HCT116 (cell line): ENCODE data around the gene CCSER1. TPM values are rescaled to one million over a fixed set of nuclear protein-coding genes. Genes with fewer than 3 reads are reported as not detected.
A peak's percentile ranks its signal among the peaks of the same experiment; 100 is the strongest.

Experiments
- ATAC-seq: fragments of 200-7000 bp; cut with Tn5 transposase; 2 replicates; pipeline ENCODE4 v1.9.1; 2020; ENCODE audit warnings: mild to moderate bottlenecking, moderate library complexity
- BruUV-seq: library from RNA; stranded (reverse); fragments of 400-500 nt; replicated peaks from 2 replicates; lab custom pipeline; 2021; lab: Mats Ljungman, UMichigan
- CTCF ChIA-PET: fragments of 300-600 bp; sonication (Branson Sonifier 250); formaldehyde crosslinking; loops from one replicate; lab custom pipeline; 2021; ENCODE audit warnings: antibody characterized with exemption; lab: Charles Lee
- POLR2A ChIA-PET: fragments of 300-600, 350-600 bp; sonication (Branson Sonifier 250); formaldehyde crosslinking; loops from one replicate; lab custom pipeline; 2021; ENCODE audit warnings: antibody characterized with exemption; lab: Charles Lee
- RAD21 ChIA-PET, 2 experiments: fragments of 300-600 bp; sonication (Branson Sonifier 250); formaldehyde crosslinking; loops; one replicate each; lab custom pipeline; 2023; ENCODE audit warnings: low total read pairs in 2 of 2; ENCODE audit not compliant: uncharacterized antibody in 2 of 2, unreplicated experiment in 2 of 2, low non-redundant PET in 1 of 2; lab: Charles Lee
- DNase-seq: peaks from one replicate; pipeline ENCODE4 v3.0.0-alpha.2; 2010; ENCODE audit warnings: low read depth, low spot score
- H2AFZ ChIP-seq: fragments of 200-600 bp; shearing (Covaris generic), sonication (generic); 2 replicates; pipeline ENCODE4 v1.6.1; 2017; ENCODE audit warnings: low read depth, mixed run types, mixed read lengths, antibody characterized with exemption, low read length; ENCODE audit not compliant: poor library complexity, severe bottlenecking
- H3K27ac ChIP-seq: 2 replicates; pipeline ENCODE4 v1.5.1; 2012; ENCODE audit warnings: low read depth, low read length
- H3K27me3 ChIP-seq: fragments of 200-600 bp; sonication (generic); 2 replicates; pipeline ENCODE4 v1.6.1; 2016; ENCODE audit warnings: mixed run types, low read length, mixed read lengths; ENCODE audit not compliant: insufficient read depth
- H3K36me3 ChIP-seq, 2 experiments: fragments of 200-500 bp in 1 of 2; fragments of 200-600 bp in 1 of 2; sonication (Bioruptor generic) in 1 of 2; sonication (generic) in 1 of 2; 2 replicates each; pipeline versions ENCODE4 v1.5.1 to v1.6.1; 2014 to 2016; ENCODE audit warnings: low read length in 2 of 2, inconsistent platforms in 1 of 2, mixed read lengths in 1 of 2, mixed run types in 1 of 2; ENCODE audit not compliant: insufficient read depth in 2 of 2, control insufficient read depth in 1 of 2
- H3K4me1 ChIP-seq, 2 experiments: fragments of 200-600 bp in 1 of 2; sonication (generic) in 1 of 2; 2 replicates each; pipeline versions ENCODE4 v1.5.1 to v1.6.1; 2012 to 2017; ENCODE audit warnings: low read length in 2 of 2, inconsistent platforms in 1 of 2, mild to moderate bottlenecking in 1 of 2, mixed read lengths in 1 of 2, mixed run types in 1 of 2, moderate library complexity in 1 of 2; ENCODE audit not compliant: insufficient read depth in 2 of 2, control insufficient read depth in 1 of 2
- H3K4me2 ChIP-seq: fragments of 200-600 bp; sonication (generic); 2 replicates; pipeline ENCODE4 v1.6.1; 2017; ENCODE audit warnings: mixed run types, low read length, mixed read lengths
- H3K4me3 ChIP-seq, 2 experiments: fragments of 200-600 bp in 1 of 2; sonication (generic) in 1 of 2; replicated peaks in 1 of 2; 2 replicates each; pipeline ENCODE4 v1.5.1; 2011 to 2016; ENCODE audit warnings: low read length in 2 of 2, control low read depth in 1 of 2, low read depth in 1 of 2, mild to moderate bottlenecking in 1 of 2, mixed read lengths in 1 of 2, mixed run types in 1 of 2
- H3K79me2 ChIP-seq: fragments of 200-600 bp; sonication (generic); 2 replicates; pipeline ENCODE4 v1.6.1; 2017; ENCODE audit warnings: mild to moderate bottlenecking, mixed run types, low read length, moderate library complexity, mixed read lengths; ENCODE audit not compliant: insufficient read depth
- H3K9ac ChIP-seq: fragments of 200-600 bp; sonication (generic); 2 replicates; pipeline ENCODE4 v1.6.1; 2016; ENCODE audit warnings: low read length, mixed read lengths
- H3K9me2 ChIP-seq: fragments of 200-600 bp; sonication (generic), shearing (Covaris generic); 2 replicates; pipeline ENCODE4 v1.6.1; 2017; ENCODE audit warnings: mixed run types, mild to moderate bottlenecking, moderate library complexity; ENCODE audit not compliant: insufficient read depth
- H3K9me3 ChIP-seq, 2 experiments: fragments of 200-500 bp in 1 of 2; fragments of 200-600 bp in 1 of 2; sonication (Bioruptor generic) in 1 of 2; sonication (generic) in 1 of 2; 2 replicates each; pipeline ENCODE4 v1.6.1; 2014 to 2017; ENCODE audit warnings: low read length in 2 of 2, mixed read lengths in 2 of 2, inconsistent platforms in 1 of 2, low read depth in 1 of 2, mild to moderate bottlenecking in 1 of 2, mixed run types in 1 of 2, moderate library complexity in 1 of 2; ENCODE audit not compliant: control insufficient read depth in 1 of 2, insufficient read depth in 1 of 2
- H4K20me1 ChIP-seq: fragments of 200-600 bp; sonication (generic), shearing (Covaris generic); 2 replicates; pipeline ENCODE4 v1.6.1; 2017; ENCODE audit warnings: mixed run types, mild to moderate bottlenecking, moderate library complexity; ENCODE audit not compliant: insufficient read depth
- CBX3 ChIP-seq: IDR thresholded peaks from 2 replicates; pipeline ENCODE4 v1.6.1; 2012; ENCODE audit warnings: low read depth
- CEBPB ChIP-seq: IDR thresholded peaks from 2 replicates; pipeline ENCODE4 v1.6.1; 2012; ENCODE audit warnings: low read depth
- ELF1 ChIP-seq: IDR thresholded peaks from 2 replicates; pipeline ENCODE4 v1.6.1; 2012; ENCODE audit warnings: low read depth, borderline replicate concordance
- EZH2 ChIP-seq: fragments of 200-600 bp; sonication (generic); IDR thresholded peaks from 2 replicates; pipeline ENCODE4 v1.6.1; 2017; ENCODE audit warnings: antibody characterized with exemption, mixed run types
- FOSL1 ChIP-seq: IDR thresholded peaks from 2 replicates; pipeline ENCODE4 v1.6.1; 2012; ENCODE audit warnings: low read depth
- JUND ChIP-seq: IDR thresholded peaks from 2 replicates; pipeline ENCODE4 v1.6.1; 2012
- POLR2A ChIP-seq: IDR thresholded peaks from 2 replicates; pipeline ENCODE4 v1.7.0; 2011; ENCODE audit warnings: borderline replicate concordance; ENCODE audit not compliant: insufficient read depth, insufficient read length; ENCODE audit errors: extremely low read depth
- RAD21 ChIP-seq: IDR thresholded peaks from 2 replicates; pipeline ENCODE4 v1.6.1; 2012; ENCODE audit warnings: low read depth, mild to moderate bottlenecking
- SIN3A ChIP-seq: IDR thresholded peaks from 2 replicates; pipeline ENCODE4 v1.6.1; 2012; ENCODE audit warnings: low read depth
- SRF ChIP-seq: IDR thresholded peaks from 2 replicates; pipeline ENCODE4 v1.6.1; 2012; ENCODE audit warnings: low read depth
- ZFX ChIP-seq: fragments of 450-650 bp; IDR thresholded peaks from 2 replicates; pipeline ENCODE4 v1.6.1; 2017
- intact Hi-C: fragments of 100-400 bp; cut with micrococcal nuclease; formaldehyde crosslinking; loops from 2 replicates; pipeline ENCODE4 v1.10.0; 2022
- total RNA-seq: library from RNA; stranded (reverse); gene quantifications from one replicate; pipeline ENCODE4 v1.2.1, GENCODE V29; 2021; ENCODE audit not compliant: unreplicated experiment
- TF ChIP-seq, protein P1 (sequence below), 3 experiments: fragments of 200-600 bp in 1 of 3; sonication (generic) in 1 of 3; IDR thresholded peaks in 2 of 3; conservative IDR thresholded peaks in 1 of 3; 2 replicates each; pipeline ENCODE4 v1.5.1; 2012 to 2017; ENCODE audit warnings: low read depth in 2 of 3, low read length in 2 of 3, antibody characterized with exemption in 1 of 3, borderline replicate concordance in 1 of 3, control low read depth in 1 of 3, mild to moderate bottlenecking in 1 of 3, mixed read lengths in 1 of 3, mixed run types in 1 of 3, moderate library complexity in 1 of 3; ENCODE audit not compliant: insufficient read depth in 1 of 3
- TF ChIP-seq, protein P2 (sequence below): IDR thresholded peaks from 2 replicates; pipeline ENCODE4 v1.6.1; 2012

Gene CCSER1
- total RNA-seq, 1 experiment from 2014 or later: 6.7 TPM

DNA sequence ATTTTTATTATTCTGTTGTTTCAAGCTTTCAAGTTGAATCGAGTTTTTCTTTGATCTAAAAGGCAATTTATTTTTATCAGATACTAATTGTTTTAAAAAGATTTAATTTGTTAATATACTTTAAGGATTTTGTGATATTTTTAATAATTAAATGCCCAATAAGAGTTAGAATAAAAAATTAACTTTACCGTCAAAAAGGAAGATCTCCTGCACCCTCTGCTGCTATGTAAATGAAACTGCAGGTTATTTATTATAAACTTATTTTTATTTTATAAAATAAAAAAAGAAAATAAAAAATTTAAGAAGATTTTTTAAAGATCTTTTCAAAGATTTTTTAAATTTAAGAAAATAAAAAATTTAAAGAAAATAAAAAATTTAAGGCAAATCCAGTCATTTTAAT is 166.1 kb downstream of the CCSER1 start:
- POLR2A ChIA-PET: no interaction called here
- DNase-seq: no peak
- intact Hi-C loops: loop anchor here (1.0 to 2.0 kb wide), 3 partner anchors 173 to 345 kb away; no protein-coding TSS in a partner anchor

DNA sequence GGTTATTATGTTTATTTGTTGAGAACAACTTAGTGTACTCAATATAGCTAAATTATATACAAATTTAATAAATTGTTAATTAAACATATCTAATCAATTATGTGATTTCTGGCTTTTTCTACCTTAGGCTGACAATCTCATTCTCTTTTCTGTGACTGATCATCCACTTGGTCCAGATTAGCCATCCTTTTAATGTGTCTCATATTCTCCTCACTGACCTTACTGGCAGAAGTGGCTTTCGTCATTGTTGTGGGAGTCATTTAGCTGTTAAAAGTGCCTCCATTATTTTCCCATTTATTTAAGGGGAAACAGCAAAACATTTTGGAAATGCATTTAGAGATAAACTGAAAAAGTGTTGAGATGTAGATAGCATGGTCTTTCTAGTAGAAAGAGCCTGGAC is 172.2 kb downstream of the CCSER1 start:
- H3K4me1 ChIP-seq: no peaks in the 10 kb centered on the region
- H3K27me3 ChIP-seq: no peaks in the 10 kb centered on the region
- H3K9me2 ChIP-seq: no peaks in the 10 kb centered on the region
- RAD21 ChIA-PET: no interaction called here
- no peak for TF ChIP-seq EZH2
- TF ChIP-seq POLR2A: no peak
- no peak for TF ChIP-seq CEBPB
- TF ChIP-seq, protein P1, sequence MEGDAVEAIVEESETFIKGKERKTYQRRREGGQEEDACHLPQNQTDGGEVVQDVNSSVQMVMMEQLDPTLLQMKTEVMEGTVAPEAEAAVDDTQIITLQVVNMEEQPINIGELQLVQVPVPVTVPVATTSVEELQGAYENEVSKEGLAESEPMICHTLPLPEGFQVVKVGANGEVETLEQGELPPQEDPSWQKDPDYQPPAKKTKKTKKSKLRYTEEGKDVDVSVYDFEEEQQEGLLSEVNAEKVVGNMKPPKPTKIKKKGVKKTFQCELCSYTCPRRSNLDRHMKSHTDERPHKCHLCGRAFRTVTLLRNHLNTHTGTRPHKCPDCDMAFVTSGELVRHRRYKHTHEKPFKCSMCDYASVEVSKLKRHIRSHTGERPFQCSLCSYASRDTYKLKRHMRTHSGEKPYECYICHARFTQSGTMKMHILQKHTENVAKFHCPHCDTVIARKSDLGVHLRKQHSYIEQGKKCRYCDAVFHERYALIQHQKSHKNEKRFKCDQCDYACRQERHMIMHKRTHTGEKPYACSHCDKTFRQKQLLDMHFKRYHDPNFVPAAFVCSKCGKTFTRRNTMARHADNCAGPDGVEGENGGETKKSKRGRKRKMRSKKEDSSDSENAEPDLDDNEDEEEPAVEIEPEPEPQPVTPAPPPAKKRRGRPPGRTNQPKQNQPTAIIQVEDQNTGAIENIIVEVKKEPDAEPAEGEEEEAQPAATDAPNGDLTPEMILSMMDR (IDR thresholded peaks at IDR 0.05 in 2 of 3, conservative IDR thresholded peaks at IDR 0.05 in 1 of 3; ENCODE audit: borderline replicate concordance in 1 of 3, insufficient read depth in 1 of 3, low read depth in 2 of 3, low read length in 2 of 3): no peak
- no peak for TF ChIP-seq CBX3
- no peak for TF ChIP-seq JUND
- TF ChIP-seq SRF: no peak
- TF ChIP-seq FOSL1: no peak
- TF ChIP-seq, protein P2, sequence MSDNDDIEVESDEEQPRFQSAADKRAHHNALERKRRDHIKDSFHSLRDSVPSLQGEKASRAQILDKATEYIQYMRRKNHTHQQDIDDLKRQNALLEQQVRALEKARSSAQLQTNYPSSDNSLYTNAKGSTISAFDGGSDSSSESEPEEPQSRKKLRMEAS: no peak
- TF ChIP-seq ELF1: no peak
- no peak for TF ChIP-seq ZFX
- no peak for TF ChIP-seq SIN3A
- TF ChIP-seq, all 23 proteins: peak for 0
- no peaks in the 10 kb centered on the region for H3K79me2 ChIP-seq
- H2AFZ ChIP-seq: no peak overlapping the region
- BruUV-seq: no TSS peak
- H3K27ac ChIP-seq: no peak overlapping the region
- DNase-seq (no peak), ATAC-seq (no peak)
- H4K20me1 ChIP-seq: no peaks in the 10 kb centered on the region
- H3K36me3 ChIP-seq: no peaks in the 10 kb centered on the region
- no peak overlapping the region for H3K4me2 ChIP-seq
- H3K9me3 ChIP-seq: no peaks in the 10 kb centered on the region
- H3K9ac ChIP-seq: no peak overlapping the region
- ChIA-PET POLR2A (no interaction called here), CTCF (no interaction called here)
- H3K4me3 ChIP-seq: no peak overlapping the region
- intact Hi-C loops: no loop called here

More for the DNA sequence above, 166.1 kb downstream of the CCSER1 start:
- no peaks in the 10 kb centered on the region for H3K9me2 ChIP-seq
- H3K4me3 ChIP-seq: no peak overlapping the region
- TF ChIP-seq RAD21: peak; percentile 63
- TF ChIP-seq SRF: no peak
- TF ChIP-seq, protein P1 (IDR thresholded peaks at IDR 0.05 in 2 of 3, conservative IDR thresholded peaks at IDR 0.05 in 1 of 3; ENCODE audit: borderline replicate concordance in 1 of 3, insufficient read depth in 1 of 3, low read depth in 2 of 3, low read length in 2 of 3): peak in 2 of 3 experiments; percentile 39 to 61; a peak in 4 of 6 replicates
- TF ChIP-seq, all 23 proteins: peak for 2
- H3K9me3 ChIP-seq: no peaks in the 10 kb centered on the region
- H3K4me2 ChIP-seq: no peak overlapping the region
- H3K4me1 ChIP-seq: no peaks in the 10 kb centered on the region
- no TSS peak for BruUV-seq
- ChIA-PET CTCF (interaction anchor here (1.2 to 3.0 kb wide), 4 partner anchors 173 to 1136 kb away, joined by 3 to 12 read pairs (median 6); no protein-coding TSS in a partner anchor), RAD21 (no interaction called here)
- H2AFZ ChIP-seq: no peak overlapping the region
- ATAC-seq: no peak
- H3K27ac ChIP-seq: no peak overlapping the region
- no peaks in the 10 kb centered on the region for H4K20me1 ChIP-seq
- no peaks in the 10 kb centered on the region for H3K79me2 ChIP-seq
- H3K9ac ChIP-seq: no peak overlapping the region
- no peaks in the 10 kb centered on the region for H3K36me3 ChIP-seq
- H3K27me3 ChIP-seq: no peaks in the 10 kb centered on the region
